ENCODE results near the gene SNX10.

DNA sequence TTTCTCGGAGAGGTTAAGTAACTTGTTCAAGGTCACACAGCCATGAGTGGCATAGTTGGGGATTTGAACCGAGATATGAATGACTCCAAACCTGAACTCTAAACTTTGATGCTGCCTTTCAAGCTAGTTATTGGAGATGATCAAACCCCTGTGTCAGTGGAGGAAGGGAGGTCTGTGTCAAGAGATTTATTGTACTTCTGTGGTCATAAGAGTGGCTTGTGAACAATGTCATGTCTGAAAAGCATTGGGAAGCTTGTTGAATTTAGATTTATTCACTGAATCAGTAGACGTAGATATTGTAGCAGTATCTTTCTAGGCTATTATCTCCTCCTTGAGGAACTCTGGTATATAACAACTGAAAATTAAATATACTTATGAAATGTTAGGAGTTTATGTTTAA lies 27.3 kb downstream of the SNX10 start:
- TF ChIP-seq GATA2 (IDR thresholded peaks at IDR 0.05; ENCODE audit: low read depth, low read length) (no peak), GATA3 (IDR thresholded peaks at IDR 0.05; ENCODE audit: low read depth, low read length) (no peak)

Measured in SH-SY5Y (cell line).